ENCODE results near the gene LMNB1. TPM values are rescaled to one million over a fixed set of nuclear protein-coding genes. Genes with fewer than 3 reads are reported as not detected.
"Not testable (repeated sequence)": the region's sequence is repeated elsewhere in the genome, so short reads cannot be mapped to it uniquely, and the experiment has no call there.

The LMNB1 gene
- total RNA-seq, 1 donor from 2014 or later = 20.9 TPM

GRCh38 chr5:126778675-126779403 is 1.9 kb downstream of the LMNB1 start:
- Histone ChIP-seq H3K27ac (peak overlapping the region; percentile 87), H3K4me3 (peak overlapping the region; percentile 80 to 90), H3K27me3 (no peaks in the 10 kb centered on the region), H3K36me3 (no peaks in the 10 kb centered on the region), H3K9me3 (no peaks in the 10 kb centered on the region), H3K4me1 (peaks cover 16% of the 10 kb centered on the region)
- no peak for TF ChIP-seq CTCF (IDR thresholded peaks at IDR 0.05)
- TF ChIP-seq POLR2AphosphoS5 (IDR thresholded peaks at IDR 0.05; ENCODE audit: insufficient read depth in 1 of 2, low read depth in 1 of 2) = no peak
- intact Hi-C loops (cut with DNase I) = loop anchor here (5.0 kb wide), 2 partner anchors 102 to 182 kb away; partner anchors contain the start of gene ALDH7A1
- DNase-seq (ENCODE audit: extremely low spot score in 2 of 2) = no peak

GRCh38 chr5:126780165-126780827 is 3.4 kb downstream of the LMNB1 start:
- H3K4me1 ChIP-seq = peaks cover 16% of the 10 kb centered on the region
- no peaks in the 10 kb centered on the region for H3K36me3 ChIP-seq
- no peak for DNase-seq (ENCODE audit: extremely low spot score in 2 of 2)
- no peaks in the 10 kb centered on the region for H3K27me3 ChIP-seq
- no peak overlapping the region for H3K4me3 ChIP-seq
- intact Hi-C loops (cut with DNase I) = no loop called here
- TF ChIP-seq POLR2AphosphoS5 (IDR thresholded peaks at IDR 0.05; ENCODE audit: insufficient read depth in 1 of 2, low read depth in 1 of 2) = no peak
- TF ChIP-seq CTCF (IDR thresholded peaks at IDR 0.05) = peak; percentile 49 to 63 (median 49)
- no peak overlapping the region for H3K27ac ChIP-seq
- no peaks in the 10 kb centered on the region for H3K9me3 ChIP-seq

- DNase-seq (ENCODE audit: extremely low spot score in 2 of 2); H3K4me1 ChIP-seq; H3K4me3 ChIP-seq; H3K27me3 ChIP-seq; H3K27ac ChIP-seq; intact Hi-C loops (cut with DNase I); H3K36me3 ChIP-seq; H3K9me3 ChIP-seq: not testable (repeated sequence)
Measured at GRCh38 chr5:126788409-126788808, 11.5 kb downstream of the LMNB1 start.

- intact Hi-C loops (cut with DNase I) = no loop called here
- H3K27me3 ChIP-seq = no peaks in the 10 kb centered on the region
- TF ChIP-seq POLR2AphosphoS5 (IDR thresholded peaks at IDR 0.05; ENCODE audit: insufficient read depth in 1 of 2, low read depth in 1 of 2) (no peak), POLR2A (IDR thresholded peaks at IDR 0.05) (no peak), CTCF (IDR thresholded peaks at IDR 0.05) (no peak)
- no peak for DNase-seq (ENCODE audit: extremely low spot score in 2 of 2)
- H3K36me3 ChIP-seq = no peaks in the 10 kb centered on the region
- no peaks in the 10 kb centered on the region for H3K4me1 ChIP-seq
- no peaks in the 10 kb centered on the region for H3K9me3 ChIP-seq
- no peak overlapping the region for H3K4me3 ChIP-seq
- H3K27ac ChIP-seq = no peak overlapping the region
Measured at GRCh38 chr5:126793097-126793496, 16.2 kb downstream of the LMNB1 start.

- DNase-seq (ENCODE audit: extremely low spot score in 2 of 2); H3K9me3 ChIP-seq; H3K27me3 ChIP-seq; H3K4me1 ChIP-seq; intact Hi-C loops (cut with DNase I); H3K4me3 ChIP-seq; H3K27ac ChIP-seq; H3K36me3 ChIP-seq: not testable (repeated sequence)
Measured at GRCh38 chr5:126793648-126794047, 16.7 kb downstream of the LMNB1 start.

- H3K27ac ChIP-seq = no peak overlapping the region
- no peaks in the 10 kb centered on the region for H3K4me1 ChIP-seq
- no peak overlapping the region for H3K4me3 ChIP-seq
- no peaks in the 10 kb centered on the region for H3K36me3 ChIP-seq
- intact Hi-C loops (cut with DNase I) = no loop called here
- H3K9me3 ChIP-seq = no peaks in the 10 kb centered on the region
- no peak for DNase-seq (ENCODE audit: extremely low spot score in 2 of 2)
- H3K27me3 ChIP-seq = no peaks in the 10 kb centered on the region
- TF ChIP-seq CTCF (IDR thresholded peaks at IDR 0.05) (no peak), POLR2A (IDR thresholded peaks at IDR 0.05) (no peak), POLR2AphosphoS5 (IDR thresholded peaks at IDR 0.05; ENCODE audit: insufficient read depth in 1 of 2, low read depth in 1 of 2) (no peak)
Measured at GRCh38 chr5:126794157-126794828, 17.4 kb downstream of the LMNB1 start.
